GM18517 (cell line): Measurements from ENCODE around the gene RAB39A.
"Not testable (repeated sequence)": the region's sequence is repeated elsewhere in the genome, so short reads cannot be mapped to it uniquely, and the experiment has no call there.

Experiments
- ATAC-seq: cut with Tn5 transposase; IDR thresholded peaks from one replicate; pipeline ENCODE4 v1.9.1; 2021; ENCODE audit warnings: mild to moderate bottlenecking, moderate library complexity; ENCODE audit not compliant: unreplicated experiment

RAB39A gene

GRCh38 chr11:107928046-107928766 lies at the start of gene RAB39A:
Gene RAB39A, plus strand, starts transcription at chr11:107928448. Its CDS starts 121 bp downstream, at chr11:107928569.
- ATAC-seq, result peak; percentile 98

- ATAC-seq, result not testable (repeated sequence)
These were observed 46.8 kb upstream of the RAB39A start for GRCh38 chr11:107881471-107881870.

- no peak for ATAC-seq
These were observed 46.0 kb upstream of the RAB39A start for GRCh38 chr11:107882095-107882820.

- peak; percentile 80 for ATAC-seq
These were observed 30.0 kb upstream of the RAB39A start for GRCh38 chr11:107898270-107898669.

GRCh38 chr11:107908211-107908610 lies 20.0 kb upstream of the RAB39A start:
- no peak for ATAC-seq

GRCh38 chr11:107912415-107912814 lies 15.8 kb upstream of the RAB39A start:
- not testable (repeated sequence) for ATAC-seq

- ATAC-seq, result no peak
These were observed 13.0 kb upstream of the RAB39A start for GRCh38 chr11:107915229-107915628.

GRCh38 chr11:107916671-107917241 lies 11.5 kb upstream of the RAB39A start:
- no peak for ATAC-seq

- ATAC-seq, result no peak
These were observed 6.3 kb upstream of the RAB39A start for GRCh38 chr11:107921997-107922396.

GRCh38 chr11:107923519-107923918 lies 4.7 kb upstream of the RAB39A start:
- ATAC-seq, result not testable (repeated sequence)

- no peak for ATAC-seq
These were observed 3.9 kb upstream of the RAB39A start for GRCh38 chr11:107924306-107924705.

- ATAC-seq, result no peak
These were observed 689 bp upstream of the RAB39A start for GRCh38 chr11:107927559-107927958.

- no peak for ATAC-seq
These were observed 689 bp downstream of the RAB39A start for GRCh38 chr11:107928767-107929507.

GRCh38 chr11:107929611-107930200 lies 1.5 kb downstream of the RAB39A start:
- no peak for ATAC-seq

GRCh38 chr11:107931206-107931605 lies 3.0 kb downstream of the RAB39A start:
- no peak for ATAC-seq

GRCh38 chr11:107947904-107948303 lies 19.7 kb downstream of the RAB39A start:
- ATAC-seq, result no peak

- not testable (repeated sequence) for ATAC-seq
These were observed 20.1 kb downstream of the RAB39A start for GRCh38 chr11:107948328-107948727.

GRCh38 chr11:107951155-107951554 lies 22.9 kb downstream of the RAB39A start:
- no peak for ATAC-seq

GRCh38 chr11:107953446-107953845 lies 25.2 kb downstream of the RAB39A start:
- no peak for ATAC-seq

GRCh38 chr11:107956543-107956942 lies 28.3 kb downstream of the RAB39A start:
- no peak for ATAC-seq

- ATAC-seq, result peak; percentile 79
These were observed 28.9 kb downstream of the RAB39A start for GRCh38 chr11:107957109-107957588.
